PC-3 (cell line): ENCODE data around the gene ASB2.

Experiments used
- CTCF ChIP-seq: fragments of 300-600 bp; sonication (generic); conservative IDR thresholded peaks from 2 replicates; pipeline ENCODE4 v1.5.1; 2017; ENCODE audit warnings: antibody characterized with exemption, low read depth, mild to moderate bottlenecking, low read length
- EZH2 ChIP-seq: fragments of 300-600 bp; sonication (generic); IDR thresholded peaks from one replicate; pipeline ENCODE4 v1.6.1; 2017; ENCODE audit warnings: antibody characterized with exemption, mild to moderate bottlenecking, low read length; ENCODE audit not compliant: unreplicated experiment
- EZH2phosphoT487 ChIP-seq: fragments of 300-600 bp; sonication (generic); IDR thresholded peaks from 2 replicates; pipeline ENCODE4 v1.6.1; 2018; ENCODE audit warnings: mild to moderate bottlenecking, antibody characterized with exemption, low read length, borderline replicate concordance

- TF ChIP-seq CTCF (no peak), EZH2phosphoT487 (no peak), EZH2 (no peak)
Measured at GRCh38 chr14:93929657-93930056, 46.7 kb downstream of the ASB2 start.
